HepG2 (cell line): Measurements from ENCODE around the gene ZNF514. TPM values are rescaled to one million over a fixed set of nuclear protein-coding genes. Genes with fewer than 3 reads are reported as not detected.

Experiments
- EED ChIP-seq: sonication (generic); formaldehyde crosslinking; IDR thresholded peaks from 2 replicates; pipeline ENCODE4 v1.5.0; 2020; ENCODE audit warnings: mild to moderate bottlenecking, missing genetic modification reagents
- FOXP1 ChIP-seq, 2 experiments: fragments of 450-650 bp in 1 of 2; IDR thresholded peaks; 2 replicates each; pipeline ENCODE4 v1.6.1; 2017 to 2018; ENCODE audit warnings: antibody characterized with exemption in 1 of 2
- KDM6A ChIP-seq: IDR thresholded peaks from 2 replicates; pipeline ENCODE4 v1.6.1; 2016; ENCODE audit warnings: low read depth
- KMT2A ChIP-seq: sonication (generic); formaldehyde crosslinking; IDR thresholded peaks from 2 replicates; pipeline ENCODE4 v1.4.0; 2020; ENCODE audit warnings: missing genetic modification reagents
- MAFG ChIP-seq: sonication (generic); formaldehyde crosslinking; IDR thresholded peaks from 2 replicates; pipeline ENCODE4 v1.5.1; 2020; ENCODE audit warnings: mild to moderate bottlenecking, missing genetic modification reagents
- NFYB ChIP-seq: sonication (generic); formaldehyde crosslinking; IDR thresholded peaks from 2 replicates; pipeline ENCODE4 v1.4.0; 2020; ENCODE audit warnings: missing genetic modification reagents
- RBM39 ChIP-seq: fragments of 200-400 bp; formaldehyde crosslinking; IDR thresholded peaks from one replicate; pipeline ENCODE4 v1.6.1; 2018; ENCODE audit warnings: antibody characterized with exemption, mild to moderate bottlenecking, low read depth, low read length; ENCODE audit not compliant: poor library complexity, severe bottlenecking
- SALL1 ChIP-seq: sonication (generic); formaldehyde crosslinking; IDR thresholded peaks from 2 replicates; pipeline ENCODE4 v1.8.0; 2022; ENCODE audit warnings: mild to moderate bottlenecking, missing genetic modification reagents
- SOX13 ChIP-seq, 3 experiments: fragments of 450-650 bp in 1 of 3; sonication (generic) in 1 of 3; formaldehyde crosslinking in 1 of 3; IDR thresholded peaks in 2 of 3; conservative IDR thresholded peaks in 1 of 3; 2 replicates each; pipeline versions ENCODE4 v1.5.0 to v1.6.1; 2016 to 2020; ENCODE audit warnings: antibody characterized with exemption in 1 of 3, mild to moderate bottlenecking in 1 of 3, missing compliant biosample characterization in 1 of 3, missing genetic modification reagents in 1 of 3, moderate library complexity in 1 of 3
- ZFY ChIP-seq: sonication (generic); formaldehyde crosslinking; IDR thresholded peaks from 2 replicates; pipeline ENCODE4 v1.4.0; 2020; ENCODE audit warnings: missing genetic modification reagents
- ZNF230 ChIP-seq: sonication (generic); formaldehyde crosslinking; IDR thresholded peaks from 2 replicates; pipeline ENCODE4 v1.4.0; 2020; ENCODE audit warnings: mild to moderate bottlenecking, missing genetic modification reagents
- ZNF33A ChIP-seq: sonication (generic); formaldehyde crosslinking; IDR thresholded peaks from 2 replicates; pipeline ENCODE4 v1.5.1; 2020; ENCODE audit warnings: missing genetic modification reagents, mild to moderate bottlenecking, moderate library complexity, borderline replicate concordance
- ZNF484 ChIP-seq: sonication (generic); formaldehyde crosslinking; IDR thresholded peaks from 2 replicates; pipeline ENCODE4 v1.5.1; 2020; ENCODE audit warnings: mild to moderate bottlenecking, low read depth, missing genetic modification reagents, borderline replicate concordance
- ZNF75D ChIP-seq: sonication (generic); formaldehyde crosslinking; IDR thresholded peaks from 2 replicates; pipeline ENCODE4 v1.8.1; 2023; ENCODE audit warnings: missing genetic modification reagents, mild to moderate bottlenecking, borderline replicate concordance
- ZNF776 ChIP-seq: sonication (generic); formaldehyde crosslinking; IDR thresholded peaks from 2 replicates; pipeline ENCODE4 v1.4.0; 2020; ENCODE audit warnings: mild to moderate bottlenecking, missing genetic modification reagents
- polyA plus RNA-seq, 8 experiments: library from polyadenylated mRNA; depleted of rRNA in 3 of 8; stranded (reverse) in 7 of 8; unstranded in 1 of 8; fragments of >200 nt; fragmentation: Illumina TruSeq in 4 of 8; extraction: Trizol in 4 of 8; gene quantifications; 2 replicates each; pipeline versions ENCODE4 v1.2.1 to v1.2.3, GENCODE V29; 2011 to 2016; ENCODE audit warnings: low read depth in 4 of 8, missing spikeins in 1 of 8, mixed read lengths in 1 of 8; ENCODE audit not compliant: insufficient read depth in 1 of 8
- total RNA-seq, 5 experiments: library from RNA; depleted of rRNA; stranded (reverse); fragments of >200 nt; fragmentation: Illumina TruSeq; extraction: Trizol; gene quantifications; 2 replicates each; pipeline ENCODE4 v1.2.3, GENCODE V29; 2016; ENCODE audit warnings: low read depth in 1 of 5
- TF ChIP-seq, protein P1 (sequence below): sonication (generic); formaldehyde crosslinking; IDR thresholded peaks from 2 replicates; pipeline ENCODE4 v1.4.0; 2020; ENCODE audit warnings: missing genetic modification reagents, borderline replicate concordance
- TF ChIP-seq, protein P2 (sequence below): sonication (generic); formaldehyde crosslinking; IDR thresholded peaks from 2 replicates; pipeline ENCODE4 v1.9.0; 2021; ENCODE audit warnings: missing genetic modification reagents, borderline replicate concordance
- TF ChIP-seq, protein P3 (sequence below): IDR thresholded peaks from 2 replicates; pipeline ENCODE4 v1.6.1; 2016; ENCODE audit warnings: missing biosample characterization, missing genetic modification reagents, low read depth

Gene ZNF514
- total and polyA plus RNA-seq, 2 of the 13 experiments (the other 11 are each of a cell fraction or from before 2014, with no cell fraction given) = 15.2 to 18.7 TPM

DNA sequence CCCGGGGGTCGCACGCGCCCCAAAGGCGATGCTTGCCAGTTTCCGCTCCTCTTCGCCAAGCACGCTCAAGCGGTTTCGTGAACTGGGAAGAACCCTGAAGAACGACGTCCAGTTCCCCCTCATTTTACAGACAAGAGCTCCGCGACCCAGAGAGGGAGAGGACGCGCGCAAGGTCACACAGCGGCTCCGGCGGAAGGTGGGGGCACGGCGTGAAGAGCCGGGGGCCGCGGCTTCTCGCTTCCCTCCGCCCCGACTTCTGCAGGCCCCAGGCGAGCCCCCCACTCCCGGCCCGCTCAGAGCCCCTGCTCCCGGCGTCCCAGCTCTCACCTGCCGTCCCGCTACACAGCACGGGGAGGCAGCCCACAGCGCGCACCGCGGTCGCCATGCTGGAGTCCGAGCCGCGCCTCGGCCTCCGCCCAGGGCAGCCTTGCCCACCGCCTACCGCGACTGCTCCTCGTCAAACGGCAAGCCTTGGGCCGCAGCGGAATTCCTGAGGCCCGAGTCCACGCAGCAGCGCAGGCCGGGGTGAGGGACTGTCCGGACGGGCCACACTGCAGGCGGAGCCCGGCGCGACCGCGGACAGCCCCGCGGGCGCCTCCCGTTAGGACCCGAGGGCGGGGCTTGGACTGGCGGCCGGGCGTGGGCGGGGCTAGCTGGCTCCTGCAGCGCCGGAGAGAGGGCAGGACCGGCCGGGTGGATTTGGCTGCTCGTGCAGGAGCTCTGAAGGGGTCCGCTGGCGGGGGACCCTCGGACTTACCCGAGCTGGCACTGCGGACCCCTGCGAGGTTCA is 38.0 kb downstream of the ZNF514 start, which contains the start of gene MRPS5 (continued):
- TF ChIP-seq, protein P1, sequence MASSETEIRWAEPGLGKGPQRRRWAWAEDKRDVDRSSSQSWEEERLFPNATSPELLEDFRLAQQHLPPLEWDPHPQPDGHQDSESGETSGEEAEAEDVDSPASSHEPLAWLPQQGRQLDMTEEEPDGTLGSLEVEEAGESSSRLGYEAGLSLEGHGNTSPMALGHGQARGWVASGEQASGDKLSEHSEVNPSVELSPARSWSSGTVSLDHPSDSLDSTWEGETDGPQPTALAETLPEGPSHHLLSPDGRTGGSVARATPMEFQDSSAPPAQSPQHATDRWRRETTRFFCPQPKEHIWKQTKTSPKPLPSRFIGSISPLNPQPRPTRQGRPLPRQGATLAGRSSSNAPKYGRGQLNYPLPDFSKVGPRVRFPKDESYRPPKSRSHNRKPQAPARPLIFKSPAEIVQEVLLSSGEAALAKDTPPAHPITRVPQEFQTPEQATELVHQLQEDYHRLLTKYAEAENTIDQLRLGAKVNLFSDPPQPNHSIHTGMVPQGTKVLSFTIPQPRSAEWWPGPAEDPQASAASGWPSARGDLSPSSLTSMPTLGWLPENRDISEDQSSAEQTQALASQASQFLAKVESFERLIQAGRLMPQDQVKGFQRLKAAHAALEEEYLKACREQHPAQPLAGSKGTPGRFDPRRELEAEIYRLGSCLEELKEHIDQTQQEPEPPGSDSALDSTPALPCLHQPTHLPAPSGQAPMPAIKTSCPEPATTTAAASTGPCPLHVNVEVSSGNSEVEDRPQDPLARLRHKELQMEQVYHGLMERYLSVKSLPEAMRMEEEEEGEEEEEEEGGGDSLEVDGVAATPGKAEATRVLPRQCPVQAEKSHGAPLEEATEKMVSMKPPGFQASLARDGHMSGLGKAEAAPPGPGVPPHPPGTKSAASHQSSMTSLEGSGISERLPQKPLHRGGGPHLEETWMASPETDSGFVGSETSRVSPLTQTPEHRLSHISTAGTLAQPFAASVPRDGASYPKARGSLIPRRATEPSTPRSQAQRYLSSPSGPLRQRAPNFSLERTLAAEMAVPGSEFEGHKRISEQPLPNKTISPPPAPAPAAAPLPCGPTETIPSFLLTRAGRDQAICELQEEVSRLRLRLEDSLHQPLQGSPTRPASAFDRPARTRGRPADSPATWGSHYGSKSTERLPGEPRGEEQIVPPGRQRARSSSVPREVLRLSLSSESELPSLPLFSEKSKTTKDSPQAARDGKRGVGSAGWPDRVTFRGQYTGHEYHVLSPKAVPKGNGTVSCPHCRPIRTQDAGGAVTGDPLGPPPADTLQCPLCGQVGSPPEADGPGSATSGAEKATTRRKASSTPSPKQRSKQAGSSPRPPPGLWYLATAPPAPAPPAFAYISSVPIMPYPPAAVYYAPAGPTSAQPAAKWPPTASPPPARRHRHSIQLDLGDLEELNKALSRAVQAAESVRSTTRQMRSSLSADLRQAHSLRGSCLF (CRISPR knock-in tag) = peak; percentile 74; the same call in 1 of the 2 replicates
- TF ChIP-seq KDM6A (CRISPR knock-in tag) = 0 out of 2 replicates have a peak, but pooled peaks have one; percentile 12
- TF ChIP-seq, protein P2, sequence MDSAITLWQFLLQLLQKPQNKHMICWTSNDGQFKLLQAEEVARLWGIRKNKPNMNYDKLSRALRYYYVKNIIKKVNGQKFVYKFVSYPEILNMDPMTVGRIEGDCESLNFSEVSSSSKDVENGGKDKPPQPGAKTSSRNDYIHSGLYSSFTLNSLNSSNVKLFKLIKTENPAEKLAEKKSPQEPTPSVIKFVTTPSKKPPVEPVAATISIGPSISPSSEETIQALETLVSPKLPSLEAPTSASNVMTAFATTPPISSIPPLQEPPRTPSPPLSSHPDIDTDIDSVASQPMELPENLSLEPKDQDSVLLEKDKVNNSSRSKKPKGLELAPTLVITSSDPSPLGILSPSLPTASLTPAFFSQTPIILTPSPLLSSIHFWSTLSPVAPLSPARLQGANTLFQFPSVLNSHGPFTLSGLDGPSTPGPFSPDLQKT (CRISPR knock-in tag) = no peak
- TF ChIP-seq KMT2A (CRISPR knock-in tag) = peak; percentile 96
- peak; percentile 97 for TF ChIP-seq ZFY (CRISPR knock-in tag)
- TF ChIP-seq ZNF776 (CRISPR knock-in tag) = peak; percentile 97; the same call in 1 of the 2 replicates
- no peak for TF ChIP-seq ZNF75D (CRISPR knock-in tag)
- peak; percentile 93 for TF ChIP-seq SALL1 (CRISPR knock-in tag)
- TF ChIP-seq ZNF33A (CRISPR knock-in tag) = no peak
- TF ChIP-seq EED (CRISPR knock-in tag) = 0 out of 2 replicates have a peak, but pooled peaks have one; percentile 74
- TF ChIP-seq NFYB = peak; percentile 20
- no peak for TF ChIP-seq MAFG (CRISPR knock-in tag)
- TF ChIP-seq, protein P3, sequence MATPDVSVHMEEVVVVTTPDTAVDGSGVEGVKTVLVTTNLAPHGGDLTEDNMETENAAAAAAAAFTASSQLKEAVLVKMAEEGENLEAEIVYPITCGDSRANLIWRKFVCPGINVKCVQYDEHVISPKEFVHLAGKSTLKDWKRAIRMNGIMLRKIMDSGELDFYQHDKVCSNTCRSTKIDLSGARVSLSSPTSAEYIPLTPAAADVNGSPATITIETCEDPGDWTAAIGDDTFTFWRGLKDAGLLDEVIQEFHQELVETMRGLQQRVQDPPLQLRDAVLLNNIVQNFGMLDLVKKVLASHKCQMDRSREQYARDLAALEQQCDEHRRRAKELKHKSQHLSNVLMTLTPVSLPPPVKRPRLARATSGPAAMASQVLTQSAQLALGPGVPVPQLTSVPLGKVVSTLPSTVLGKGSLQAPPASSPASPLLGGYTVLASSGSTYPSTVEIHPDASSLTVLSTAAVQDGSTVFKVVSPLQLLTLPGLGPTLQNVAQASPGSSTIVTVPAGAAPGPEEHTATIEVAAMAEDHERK (CRISPR knock-in tag) = no peak
- TF ChIP-seq ZNF484 (CRISPR knock-in tag) = 0 out of 2 replicates have a peak, but pooled peaks have one; percentile 18
- TF ChIP-seq FOXP1 (IDR thresholded peaks at IDR 0.05) = no peak
- no peak for TF ChIP-seq FOXP1 (CRISPR knock-in tag; IDR thresholded peaks at IDR 0.05)
- peak; percentile 93 for TF ChIP-seq RBM39
- TF ChIP-seq ZNF230 = peak; percentile 97; the same call in 1 of the 2 replicates
- no peak; the same call in 1 of the 2 replicates for TF ChIP-seq SOX13 (IDR thresholded peaks at IDR 0.05)
- peak in 1 of 2 experiments; percentile 52; a peak in 2 of 4 replicates for TF ChIP-seq SOX13 (CRISPR knock-in tag; conservative IDR thresholded peaks at IDR 0.05 in 1 of 2, IDR thresholded peaks at IDR 0.05 in 1 of 2)
